GM19328 (cell line): ENCODE results near the gene CDK13.

ENCODE experiments used
- ATAC-seq: cut with Tn5 transposase; IDR thresholded peaks from one replicate; pipeline ENCODE4 v1.9.1; 2021; ENCODE audit warnings: mild to moderate bottlenecking, moderate library complexity; ENCODE audit not compliant: unreplicated experiment

CDK13 gene

GRCh38 chr7:40008223-40008815 is 58.3 kb downstream of the CDK13 start:
- ATAC-seq, result no peak

GRCh38 chr7:40009301-40009700 is 59.2 kb downstream of the CDK13 start:
- ATAC-seq, result no peak

- no peak for ATAC-seq
Measured at GRCh38 chr7:40014376-40014775, 64.3 kb downstream of the CDK13 start.

DNA sequence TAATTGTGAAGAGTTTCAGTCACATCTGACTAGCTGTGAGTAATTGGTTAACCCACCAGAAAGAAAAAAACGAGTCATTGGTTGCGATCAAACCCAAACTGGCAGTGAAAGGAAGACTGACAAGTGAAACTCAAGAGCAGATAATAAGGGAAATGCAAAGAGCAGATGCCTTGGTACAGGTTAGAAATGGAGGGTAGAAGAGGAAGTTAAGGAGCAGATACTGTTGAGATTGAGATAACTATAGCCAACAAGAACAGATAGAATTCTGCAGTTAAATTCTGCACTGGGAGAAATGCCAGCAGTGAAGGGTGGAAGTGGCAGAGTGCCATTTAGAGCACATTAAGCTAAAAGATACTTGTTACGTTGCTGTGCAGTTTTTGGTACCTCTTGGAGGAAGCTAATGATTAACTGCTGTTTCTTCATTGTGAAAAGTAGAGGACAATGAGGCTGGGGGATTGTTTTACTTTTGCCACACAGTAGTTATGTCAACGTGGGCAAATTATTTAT is 65.8 kb downstream of the CDK13 start:
- peak; percentile 72 for ATAC-seq

DNA sequence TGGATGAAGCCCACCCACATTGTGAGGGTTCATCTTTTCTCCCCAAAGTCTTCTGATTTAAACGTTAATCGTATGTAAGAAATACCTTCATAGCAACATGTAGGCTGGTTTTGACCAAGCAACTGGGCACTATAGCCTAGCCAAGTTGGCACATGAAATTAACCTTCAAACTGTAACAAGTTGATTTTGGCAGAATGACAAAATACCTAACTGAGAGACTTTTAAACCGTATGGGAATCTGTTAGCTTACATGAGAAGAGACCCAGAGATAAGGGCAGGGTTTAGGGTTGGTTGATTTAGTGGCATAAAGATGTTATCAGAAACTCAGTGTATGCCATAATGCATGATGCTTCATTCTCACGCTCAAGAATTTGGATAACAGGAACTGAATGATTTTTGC is 69.5 kb downstream of the CDK13 start:
- ATAC-seq, result no peak

DNA sequence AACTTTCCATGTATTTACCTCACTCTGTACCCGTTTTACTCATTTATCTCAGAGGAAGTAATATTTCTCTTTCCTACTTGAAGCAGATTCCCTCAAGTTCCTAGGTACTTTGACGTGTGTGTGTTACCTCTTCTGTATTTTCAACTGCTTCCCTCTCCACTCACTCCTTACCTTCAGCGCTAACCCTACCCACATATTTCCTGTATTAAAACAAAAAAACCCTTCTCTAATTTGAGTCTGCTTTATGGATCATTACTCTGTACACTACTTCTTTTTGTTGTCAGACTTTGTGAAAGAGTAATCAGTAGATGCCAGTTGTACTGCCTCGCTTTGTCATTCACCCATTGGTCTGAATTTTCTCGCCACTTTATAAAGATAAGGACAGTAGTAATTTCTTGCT is 74.0 kb downstream of the CDK13 start:
- ATAC-seq, result no peak

GRCh38 chr7:40024841-40025240 is 74.8 kb downstream of the CDK13 start:
- ATAC-seq, result no peak

- ATAC-seq, result no peak
Measured at GRCh38 chr7:40027545-40027944, 77.5 kb downstream of the CDK13 start.

- no peak for ATAC-seq
Measured at GRCh38 chr7:40033826-40034225, 83.8 kb downstream of the CDK13 start.

DNA sequence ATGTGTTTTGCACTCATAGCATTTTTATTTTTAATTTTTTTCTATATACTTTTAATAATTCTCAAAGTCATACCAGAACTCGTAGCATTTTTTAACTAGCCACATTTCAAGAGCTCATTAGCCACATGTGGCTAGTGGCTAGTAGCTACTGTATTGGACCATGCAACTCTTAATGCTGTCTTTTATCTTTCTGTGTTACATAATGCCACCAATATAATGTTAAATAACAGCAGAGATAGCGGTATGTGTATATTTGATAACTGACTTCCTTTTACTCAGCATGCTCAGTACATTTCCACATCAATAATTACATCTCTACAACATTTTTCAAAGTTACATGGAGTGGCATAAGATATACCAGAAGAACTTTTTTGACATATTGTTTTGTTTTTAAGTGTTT is 91.4 kb downstream of the CDK13 start:
- no peak for ATAC-seq

- no peak for ATAC-seq
Measured at GRCh38 chr7:40043164-40043563, 93.1 kb downstream of the CDK13 start.

DNA sequence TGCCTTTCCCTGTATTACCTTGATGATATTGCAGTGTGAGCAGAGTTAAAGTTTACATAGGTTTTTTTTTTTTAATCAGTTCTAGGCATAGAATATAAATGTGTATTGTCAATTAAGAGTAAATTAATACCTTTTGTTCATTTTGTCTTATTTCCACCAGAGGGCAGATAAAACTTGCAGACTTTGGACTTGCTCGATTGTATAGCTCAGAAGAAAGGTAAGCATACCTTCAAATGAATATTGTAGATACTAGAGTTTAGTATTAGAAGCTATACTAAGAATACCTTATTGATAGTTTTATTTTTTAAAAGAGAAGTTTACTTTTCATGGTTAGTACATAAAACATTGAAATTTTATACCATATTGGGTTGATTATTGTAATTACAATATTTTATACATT is 97.6 kb downstream of the CDK13 start:
- no peak for ATAC-seq

DNA sequence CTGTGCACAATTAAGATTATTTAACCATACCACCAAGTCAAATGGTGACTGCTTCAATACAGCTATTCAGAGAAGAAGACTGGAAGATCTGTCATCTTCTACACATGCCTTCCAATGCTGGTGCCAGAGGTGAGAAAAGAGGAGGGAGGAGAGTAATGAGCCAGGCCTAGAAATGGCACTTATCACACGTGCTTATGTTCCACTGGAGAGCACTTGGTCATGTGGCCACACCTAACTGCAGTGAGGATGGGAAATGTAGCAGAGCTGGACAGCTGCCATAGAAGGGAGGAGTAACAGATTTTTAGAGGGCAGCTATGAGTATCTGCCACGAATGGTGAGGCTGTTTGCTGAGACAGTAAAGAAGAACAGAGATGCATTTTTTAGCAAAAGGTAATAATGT is 107.2 kb downstream of the CDK13 start:
- no peak for ATAC-seq

DNA sequence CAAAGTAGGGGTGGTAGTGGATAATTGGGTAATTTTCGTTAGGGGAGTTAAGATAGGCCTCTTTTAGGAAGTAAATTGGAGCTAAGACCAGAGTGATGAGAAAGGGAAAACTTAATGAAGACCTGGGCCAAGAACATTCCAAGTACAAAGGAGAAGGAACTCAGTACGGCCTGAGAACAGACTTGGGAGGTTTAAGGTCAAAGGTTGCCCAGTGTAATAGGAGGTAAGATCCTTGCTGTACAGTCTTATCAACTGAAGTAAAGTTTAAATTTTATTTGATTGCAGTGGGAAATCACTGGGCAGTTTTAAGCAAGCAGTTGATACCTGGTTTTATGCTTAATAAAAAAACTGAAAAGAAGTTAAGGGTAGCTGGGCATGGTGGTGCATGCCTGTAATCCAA is 108.0 kb downstream of the CDK13 start:
- no peak for ATAC-seq

DNA sequence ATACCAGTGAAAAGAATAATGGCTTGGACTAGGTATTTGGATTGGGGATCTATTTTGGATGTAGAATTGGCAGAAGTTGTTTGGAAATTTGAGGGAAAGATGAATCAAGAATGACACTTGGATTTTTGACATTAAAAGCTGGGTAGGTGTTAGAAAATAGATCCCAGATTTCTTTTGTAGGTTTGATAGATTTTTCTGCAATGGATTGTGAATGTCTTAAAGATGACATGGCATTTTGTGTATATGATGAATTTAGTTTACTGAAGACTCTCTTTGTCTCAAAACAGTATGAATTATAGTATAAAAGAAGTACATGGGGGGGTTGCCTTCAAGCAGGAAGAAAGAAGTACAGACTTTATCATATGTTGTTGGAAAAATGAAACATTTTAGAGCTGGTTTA is 108.6 kb downstream of the CDK13 start:
- no peak for ATAC-seq

DNA sequence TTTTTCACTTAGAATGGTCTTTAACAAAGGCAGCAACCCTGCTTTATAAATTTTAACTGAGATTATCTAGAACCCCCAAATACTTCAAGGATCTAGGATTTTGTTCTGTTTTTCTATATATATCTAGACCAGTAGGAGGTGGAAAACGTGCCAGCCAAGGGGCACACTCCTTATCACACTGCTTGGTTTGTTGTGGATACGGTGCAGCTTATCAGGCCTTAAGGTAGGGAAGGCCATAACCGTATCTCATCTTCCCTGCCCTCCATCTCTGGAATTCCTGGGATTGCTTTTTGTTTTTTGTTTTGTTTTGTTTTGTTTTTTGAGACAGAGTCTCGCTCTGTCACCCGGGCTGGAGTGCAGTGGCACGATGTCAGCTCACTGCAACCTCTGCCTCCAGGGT is 109.0 kb downstream of the CDK13 start:
- ATAC-seq, result no peak

- no peak for ATAC-seq
Measured at GRCh38 chr7:40072268-40072667, 122.2 kb downstream of the CDK13 start.

GRCh38 chr7:40073239-40073638 is 123.2 kb downstream of the CDK13 start:
- ATAC-seq, result no peak

DNA sequence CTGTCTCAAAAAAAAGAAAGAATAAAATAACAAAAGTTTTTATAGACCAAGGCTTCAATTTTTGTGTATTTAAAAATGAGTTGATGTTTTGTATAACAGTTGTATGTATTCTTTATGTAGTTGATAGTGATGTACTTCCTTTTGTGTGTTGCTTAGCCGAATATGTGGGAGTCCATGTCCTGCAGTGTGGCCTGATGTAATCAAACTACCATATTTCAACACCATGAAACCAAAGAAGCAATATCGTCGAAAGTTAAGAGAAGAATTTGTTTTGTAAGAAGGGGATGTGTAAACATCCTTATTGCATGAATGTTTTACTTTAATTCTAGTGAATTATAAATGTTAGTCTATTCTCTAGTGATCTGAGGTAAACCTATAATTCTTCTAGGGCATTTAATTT is 127.8 kb downstream of the CDK13 start:
- no peak for ATAC-seq

DNA sequence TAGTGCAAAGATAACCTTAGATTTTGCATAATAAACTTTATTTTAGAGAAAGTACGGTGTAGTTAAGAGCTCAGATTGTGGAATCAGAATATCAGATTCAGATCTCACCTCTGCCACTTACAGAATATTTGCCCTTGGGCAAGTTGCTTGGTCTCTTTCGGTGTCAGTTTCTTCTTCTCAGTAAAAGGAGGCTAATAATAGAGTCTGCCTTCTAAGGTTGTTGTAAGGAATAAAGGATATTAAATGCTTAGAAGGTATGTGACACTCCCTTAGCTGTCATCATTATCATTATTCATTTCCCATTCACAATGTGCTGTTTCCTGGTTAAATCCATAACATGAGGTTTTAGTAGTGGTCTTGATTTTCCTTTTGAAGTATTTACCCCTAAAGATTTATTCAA is 142.1 kb downstream of the CDK13 start:
- ATAC-seq, result no peak

- ATAC-seq, result no peak
Measured at GRCh38 chr7:40093631-40094350, 143.7 kb downstream of the CDK13 start.

DNA sequence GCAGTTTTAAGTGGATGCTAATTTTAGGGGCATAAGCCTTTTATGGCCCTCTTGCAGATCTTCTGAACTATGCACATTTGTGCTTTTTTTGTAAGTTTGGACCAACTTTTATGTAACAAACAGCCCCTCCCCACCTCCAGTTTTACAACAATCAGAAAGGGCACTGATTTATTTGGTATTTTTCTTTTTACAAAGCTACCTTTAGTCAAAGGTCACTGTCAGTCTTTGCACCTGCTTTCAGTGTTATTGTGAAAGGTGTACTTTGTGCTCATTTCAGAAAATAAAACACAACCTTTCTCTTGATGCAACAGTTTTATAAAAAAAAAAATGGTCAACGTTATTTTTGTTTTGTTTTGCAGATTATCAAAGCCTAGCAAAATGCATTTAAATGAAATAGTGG is 145.2 kb downstream of the CDK13 start:
- ATAC-seq, result no peak
